B cell (primary cell): ENCODE results near the gene CDH2. TPM values are rescaled to one million over a fixed set of nuclear protein-coding genes. Genes with fewer than 3 reads are reported as not detected.

ENCODE experiments used
- ATAC-seq: fragments of 200-7000 bp; cut with Tn5 transposase; one replicate; pipeline ENCODE4 v1.10.0; 2021; ENCODE audit warnings: low read depth, mild to moderate bottlenecking, moderate number of reproducible peaks, moderate library complexity
- CTCF ChIA-PET: fragments of 350-600 bp; sonication (Branson Sonifier 250); formaldehyde crosslinking; loops from one replicate; lab custom pipeline; 2021; ENCODE audit warnings: antibody characterized with exemption, inconsistent platforms; lab: Charles Lee
- POLR2A ChIA-PET: fragments of 350-600 bp; sonication (Branson Sonifier 250); formaldehyde crosslinking; loops from one replicate; lab custom pipeline; 2021; ENCODE audit warnings: antibody characterized with exemption; lab: Charles Lee
- DNase-seq: peaks from one replicate; pipeline ENCODE4 v3.0.0; 2013
- H2AFZ ChIP-seq: 2 replicates; pipeline ENCODE4 v1.6.1; 2012; ENCODE audit warnings: mild to moderate bottlenecking, low read depth, low read length; ENCODE audit not compliant: insufficient read depth, poor library complexity, severe bottlenecking
- H3K27ac ChIP-seq, 2 donors: 1 replicate in 1 of 2; 2 replicates in 1 of 2; pipeline ENCODE4 v1.5.1; 2012 to 2013; ENCODE audit warnings: low read length in 2 of 2, mild to moderate bottlenecking in 2 of 2, moderate library complexity in 1 of 2
- H3K27me3 ChIP-seq, 4 experiments: fragments of 200-600 bp in 1 of 4; sonication (generic) in 1 of 4; replicated peaks in 1 of 4; 1 replicate in 2 of 4; 2 replicates in 2 of 4; pipeline versions ENCODE4 v1.6.1 to v1.7.0; 2013 to 2016; ENCODE audit warnings: low read length in 3 of 4, mild to moderate bottlenecking in 2 of 4, mixed read lengths in 1 of 4, moderate library complexity in 1 of 4; ENCODE audit not compliant: insufficient read depth in 4 of 4, control insufficient read depth in 3 of 4; ENCODE audit errors: control extremely low read depth in 1 of 4
- H3K36me3 ChIP-seq, 2 experiments: replicated peaks in 1 of 2; 1 replicate in 1 of 2; 2 replicates in 1 of 2; pipeline versions ENCODE4 v1.6.1 to v1.7.1; 2013; ENCODE audit warnings: low read length in 1 of 2; ENCODE audit not compliant: insufficient read depth in 2 of 2, control insufficient read depth in 1 of 2; ENCODE audit errors: control extremely low read depth in 1 of 2, extremely low read depth in 1 of 2
- H3K4me1 ChIP-seq, 2 donors: fragments of 200-600 bp in 1 of 2; sonication (generic) in 1 of 2; 1 replicate in 1 of 2; 2 replicates in 1 of 2; pipeline versions ENCODE4 v1.5.1 to v1.6.1; 2013 to 2017; ENCODE audit warnings: low read length in 2 of 2; ENCODE audit not compliant: control insufficient read depth in 2 of 2, insufficient read depth in 2 of 2
- H3K4me2 ChIP-seq: replicated peaks from 2 replicates; pipeline ENCODE3; 2012; ENCODE audit warnings: mild to moderate bottlenecking, low read depth, low read length; ENCODE audit not compliant: poor library complexity, severe bottlenecking
- H3K4me3 ChIP-seq, 5 experiments: fragments of 200-600 bp in 1 of 5; sonication (generic) in 1 of 5; 1 replicate in 3 of 5; 2 replicates in 2 of 5; pipeline versions ENCODE4 v1.5.1 to v1.7.0; 2011 to 2016; ENCODE audit warnings: low read length in 4 of 5, mild to moderate bottlenecking in 4 of 5, low read depth in 2 of 5, control low read depth in 1 of 5, moderate library complexity in 1 of 5; ENCODE audit not compliant: insufficient read depth in 1 of 5; ENCODE audit errors: control extremely low read depth in 1 of 5, extremely low read depth in 1 of 5
- H3K79me2 ChIP-seq: fragments of 200-600 bp; sonication (generic); one replicate; pipeline ENCODE4 v1.6.0; 2016; ENCODE audit warnings: low read length; ENCODE audit not compliant: control insufficient read depth, insufficient read depth
- H3K9ac ChIP-seq: fragments of 200-600 bp; sonication (generic); 2 replicates; pipeline ENCODE4 v1.6.1; 2017; ENCODE audit warnings: mild to moderate bottlenecking, low read length, moderate library complexity
- H3K9me3 ChIP-seq, 3 donors: one replicate each; pipeline versions ENCODE4 v1.6.1 to v1.7.1; 2013; ENCODE audit warnings: low read length in 2 of 3; ENCODE audit not compliant: control insufficient read depth in 2 of 3, insufficient read depth in 1 of 3; ENCODE audit errors: control extremely low read depth in 1 of 3
- H4K20me1 ChIP-seq: 2 replicates; pipeline ENCODE4 v1.6.0; 2012; ENCODE audit warnings: mild to moderate bottlenecking, low read length; ENCODE audit not compliant: insufficient read depth, control insufficient read depth, poor library complexity, severe bottlenecking
- H3K27ac Mint-ChIP-seq: one replicate; pipeline ENCODE4 v1.8.0; 2021; ENCODE audit warnings: mixed read lengths
- H3K27me3 Mint-ChIP-seq: one replicate; pipeline ENCODE4 v1.8.0; 2021; ENCODE audit warnings: mixed read lengths
- H3K4me1 Mint-ChIP-seq: one replicate; pipeline ENCODE4 v1.8.0; 2021; ENCODE audit warnings: mixed read lengths
- H3K4me3 Mint-ChIP-seq: one replicate; pipeline ENCODE4 v1.8.0; 2021; ENCODE audit warnings: mixed read lengths
- H3K9me3 Mint-ChIP-seq: one replicate; pipeline ENCODE4 v1.8.0; 2022; ENCODE audit warnings: mixed read lengths; ENCODE audit not compliant: insufficient read depth
- EZH2 ChIP-seq: IDR thresholded peaks from 2 replicates; pipeline ENCODE4 v1.6.1; 2012; ENCODE audit warnings: borderline replicate concordance, low read depth, mild to moderate bottlenecking, moderate library complexity, low read length; ENCODE audit not compliant: insufficient read depth, poor library complexity, severe bottlenecking
- WGBS: methylation state at CpG from one replicate; pipeline ENCODE4 v1.1.5; 2013; ENCODE audit warnings: missing lambda C conversion rate; ENCODE audit not compliant: insufficient coverage; 5-methylcytosine and 5-hydroxymethylcytosine counted together
- intact Hi-C: fragments of 100-400 bp; cut with micrococcal nuclease; formaldehyde crosslinking; loops from one replicate; pipeline ENCODE4 v1.10.0; 2022
- polyA plus RNA-seq: library from polyadenylated mRNA; depleted of rRNA; stranded (reverse); fragments of >200 nt; gene quantifications from 2 replicates; pipeline ENCODE4 v1.2.3, GENCODE V29; 2012
- total RNA-seq, 2 donors: library from RNA; stranded (reverse); fragments of 120-200 nt in 1 of 2; gene quantifications; 1 replicate in 1 of 2; 2 replicates in 1 of 2; pipeline versions ENCODE4 v1.2.3 to v1.2.4, GENCODE V29; 2013 to 2022
- TF ChIP-seq, protein P1 (sequence below): fragments of 200-600 bp; IDR thresholded peaks from one replicate; pipeline ENCODE4 v1.8.0; 2022; ENCODE audit warnings: antibody characterized with exemption, mild to moderate bottlenecking

CDH2 gene
- total and polyA plus RNA-seq, 2 donors (not counting 1 experiment from before 2014, with no cell fraction given): not detected

DNA sequence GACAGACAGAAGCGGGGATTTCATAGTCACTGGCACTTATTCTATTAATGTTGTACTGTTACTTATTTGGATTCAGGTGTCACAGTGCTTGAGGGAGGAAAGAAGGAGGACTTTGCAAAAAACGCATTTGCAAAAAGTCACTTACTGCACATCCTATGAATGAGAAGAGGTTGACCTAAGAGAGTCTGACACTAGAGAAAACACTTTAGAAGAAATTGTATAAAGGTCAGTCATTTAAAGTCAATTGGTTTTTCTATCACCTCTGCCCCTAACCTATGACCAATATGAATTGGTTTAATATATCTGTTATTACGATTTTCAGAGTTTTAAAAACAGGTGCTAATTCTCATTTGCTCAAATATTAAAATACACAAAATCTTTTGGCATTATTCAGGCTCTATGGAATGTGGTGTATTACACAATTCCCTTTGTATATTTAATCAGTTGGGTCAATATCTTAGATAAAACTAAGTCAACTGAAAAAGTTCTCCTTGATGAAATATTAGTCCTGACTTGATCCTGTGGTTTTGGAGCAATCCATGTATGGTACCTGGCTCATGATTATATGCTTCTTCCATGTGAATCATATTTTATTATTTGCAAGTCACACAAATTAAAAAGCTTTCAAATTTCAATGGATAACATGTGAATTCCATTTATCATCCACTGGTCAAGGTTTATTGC lies 157.4 kb downstream of the CDH2 start:
- 100% methylated on average over 1 of the region's 3 CpGs for WGBS
- Histone ChIP-seq H3K4me1 (no peaks in the 10 kb centered on the region), H3K36me3 (no peaks in the 10 kb centered on the region), H3K9me3 (no peaks in the 10 kb centered on the region), H3K9ac (no peak overlapping the region), H3K27ac (no peak overlapping the region), H3K79me2 (no peaks in the 10 kb centered on the region), H3K27me3 (no peaks in the 10 kb centered on the region), H3K4me3 (no peak overlapping the region), H3K4me2 (no peak overlapping the region), H2AFZ (no peak overlapping the region), H4K20me1 (no peaks in the 10 kb centered on the region)
- H3K4me3 Mint-ChIP-seq: no peak overlapping the region
- ChIA-PET POLR2A (no interaction called here), CTCF (no interaction called here)
- intact Hi-C loops: no loop called here
- ATAC-seq (no peak), DNase-seq (no peak)
- no peaks in the 10 kb centered on the region for H3K27me3 Mint-ChIP-seq
- H3K27ac Mint-ChIP-seq: no peak overlapping the region
- peaks cover 1% of the 10 kb centered on the region for H3K9me3 Mint-ChIP-seq
- no peaks in the 10 kb centered on the region for H3K4me1 Mint-ChIP-seq
- TF ChIP-seq, protein P1, sequence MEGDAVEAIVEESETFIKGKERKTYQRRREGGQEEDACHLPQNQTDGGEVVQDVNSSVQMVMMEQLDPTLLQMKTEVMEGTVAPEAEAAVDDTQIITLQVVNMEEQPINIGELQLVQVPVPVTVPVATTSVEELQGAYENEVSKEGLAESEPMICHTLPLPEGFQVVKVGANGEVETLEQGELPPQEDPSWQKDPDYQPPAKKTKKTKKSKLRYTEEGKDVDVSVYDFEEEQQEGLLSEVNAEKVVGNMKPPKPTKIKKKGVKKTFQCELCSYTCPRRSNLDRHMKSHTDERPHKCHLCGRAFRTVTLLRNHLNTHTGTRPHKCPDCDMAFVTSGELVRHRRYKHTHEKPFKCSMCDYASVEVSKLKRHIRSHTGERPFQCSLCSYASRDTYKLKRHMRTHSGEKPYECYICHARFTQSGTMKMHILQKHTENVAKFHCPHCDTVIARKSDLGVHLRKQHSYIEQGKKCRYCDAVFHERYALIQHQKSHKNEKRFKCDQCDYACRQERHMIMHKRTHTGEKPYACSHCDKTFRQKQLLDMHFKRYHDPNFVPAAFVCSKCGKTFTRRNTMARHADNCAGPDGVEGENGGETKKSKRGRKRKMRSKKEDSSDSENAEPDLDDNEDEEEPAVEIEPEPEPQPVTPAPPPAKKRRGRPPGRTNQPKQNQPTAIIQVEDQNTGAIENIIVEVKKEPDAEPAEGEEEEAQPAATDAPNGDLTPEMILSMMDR: no peak
- TF ChIP-seq EZH2: no peak

DNA sequence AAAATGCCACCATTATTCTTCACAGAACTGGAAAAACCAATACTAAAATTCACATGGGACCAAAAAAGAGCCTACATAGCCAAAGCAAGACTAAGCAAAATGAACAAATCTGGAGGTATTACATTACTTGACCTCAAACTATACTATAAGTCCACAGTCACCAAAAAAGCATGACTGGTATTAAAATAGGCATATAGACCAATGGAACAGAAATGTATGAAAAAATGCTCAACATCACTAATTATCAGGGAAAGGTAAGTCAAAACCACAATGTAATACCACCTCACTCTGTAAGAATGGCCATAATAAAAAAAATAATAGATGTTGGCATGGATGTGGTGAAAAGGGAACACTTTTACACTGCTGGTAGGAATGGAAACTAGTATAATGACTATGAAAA lies 158.6 kb downstream of the CDH2 start:
- Histone ChIP-seq H3K27ac (no peak overlapping the region), H3K9me3 (no peaks in the 10 kb centered on the region), H3K9ac (no peak overlapping the region), H3K36me3 (no peaks in the 10 kb centered on the region), H2AFZ (no peak overlapping the region), H3K4me2 (no peak overlapping the region), H3K4me1 (no peaks in the 10 kb centered on the region), H3K79me2 (no peaks in the 10 kb centered on the region), H3K27me3 (no peaks in the 10 kb centered on the region), H3K4me3 (no peak overlapping the region), H4K20me1 (no peaks in the 10 kb centered on the region)
- intact Hi-C loops: no loop called here
- H3K9me3 Mint-ChIP-seq: peaks cover 1% of the 10 kb centered on the region
- ChIA-PET CTCF (no interaction called here), POLR2A (no interaction called here)
- TF ChIP-seq, protein P1: no peak
- TF ChIP-seq EZH2: no peak
- H3K27ac Mint-ChIP-seq: no peak overlapping the region
- no peak for DNase-seq
- no peak overlapping the region for H3K4me3 Mint-ChIP-seq
- no peaks in the 10 kb centered on the region for H3K4me1 Mint-ChIP-seq
- no peaks in the 10 kb centered on the region for H3K27me3 Mint-ChIP-seq
- ATAC-seq: no peak
